Immature natural killer cell (primary cell): ENCODE data around the gene IFT122. TPM values are rescaled to one million over a fixed set of nuclear protein-coding genes. Genes with fewer than 3 reads are reported as not detected.
"Not testable (repeated sequence)": the region's sequence is repeated elsewhere in the genome, so short reads cannot be mapped to it uniquely, and the experiment has no call there.

Experiments used
- DNase-seq, 3 donors: peaks; one replicate each; pipeline ENCODE4 v3.0.0; 2022; ENCODE audit warnings: mixed read lengths in 1 of 3
- H3K27ac Mint-ChIP-seq, 6 donors: one replicate each; pipeline ENCODE4 v1.8.0; 2020; ENCODE audit warnings: mixed read lengths in 6 of 6, mild to moderate bottlenecking in 5 of 6, inconsistent platforms in 4 of 6, moderate library complexity in 3 of 6
- H3K27me3 Mint-ChIP-seq, 3 donors: one replicate each; pipeline ENCODE4 v1.8.0; 2020 to 2021; ENCODE audit warnings: low read depth in 3 of 3, mild to moderate bottlenecking in 3 of 3, mixed read lengths in 3 of 3, moderate library complexity in 3 of 3, inconsistent platforms in 1 of 3
- H3K36me3 Mint-ChIP-seq, 3 donors: one replicate each; pipeline ENCODE4 v1.8.0; 2020; ENCODE audit warnings: mixed read lengths in 3 of 3, inconsistent platforms in 2 of 3, mild to moderate bottlenecking in 2 of 3
- H3K4me1 Mint-ChIP-seq, 2 donors: one replicate each; pipeline ENCODE4 v1.8.0; 2020; ENCODE audit warnings: inconsistent platforms in 2 of 2, mild to moderate bottlenecking in 2 of 2, mixed read lengths in 2 of 2, moderate library complexity in 1 of 2
- H3K4me3 Mint-ChIP-seq, 5 donors: one replicate each; pipeline ENCODE4 v1.8.0; 2020; ENCODE audit warnings: mild to moderate bottlenecking in 5 of 5, mixed read lengths in 5 of 5, inconsistent platforms in 3 of 5, moderate library complexity in 3 of 5
- H3K9me3 Mint-ChIP-seq, 6 donors: one replicate each; pipeline ENCODE4 v1.8.0; 2020; ENCODE audit warnings: mild to moderate bottlenecking in 6 of 6, mixed read lengths in 6 of 6, inconsistent platforms in 4 of 6, moderate library complexity in 3 of 6
- polyA plus RNA-seq, 3 donors: library from polyadenylated mRNA; unstranded; fragments of 300-500 nt; fragmentation: Illumina TruSeq; gene quantifications; one replicate each; pipeline ENCODE4 v1.2.3, GENCODE V29; 2021

The IFT122 gene
- polyA plus RNA-seq, 3 donors from 2014 or later, result 5.7 to 7.0 (median 6.0) TPM

DNA sequence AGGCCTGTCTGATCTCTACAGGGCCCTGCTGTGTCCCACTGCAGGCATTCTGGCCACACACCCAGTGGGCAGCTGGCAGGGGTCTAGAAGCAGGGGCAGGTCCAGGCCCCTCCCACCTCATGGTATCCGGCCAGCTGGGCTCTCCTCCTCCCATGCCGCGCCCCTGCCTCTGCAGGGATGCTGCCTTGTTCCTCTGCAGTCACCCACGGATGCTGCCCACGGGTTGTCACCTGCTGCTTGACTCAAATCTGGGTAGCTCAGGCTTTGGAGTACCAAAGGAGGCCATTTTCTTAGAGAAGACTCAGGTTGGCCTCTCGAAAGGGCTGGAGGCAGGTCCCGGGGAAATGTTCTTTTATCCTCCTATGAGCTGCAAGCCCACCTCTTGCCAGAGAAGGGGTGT, 36.6 kb upstream of the IFT122 start:
- Mint-ChIP-seq H3K36me3 (no peaks in the 10 kb centered on the region), H3K9me3 (no peaks in the 10 kb centered on the region), H3K4me3 (no peak overlapping the region), H3K4me1 (peaks cover 10 to 13% of the 10 kb centered on the region in 2 donors), H3K27me3 (peaks cover 4 to 6% (median 5%) of the 10 kb centered on the region in 3 donors), H3K27ac (no peak overlapping the region)
- DNase-seq, result no peak

DNA sequence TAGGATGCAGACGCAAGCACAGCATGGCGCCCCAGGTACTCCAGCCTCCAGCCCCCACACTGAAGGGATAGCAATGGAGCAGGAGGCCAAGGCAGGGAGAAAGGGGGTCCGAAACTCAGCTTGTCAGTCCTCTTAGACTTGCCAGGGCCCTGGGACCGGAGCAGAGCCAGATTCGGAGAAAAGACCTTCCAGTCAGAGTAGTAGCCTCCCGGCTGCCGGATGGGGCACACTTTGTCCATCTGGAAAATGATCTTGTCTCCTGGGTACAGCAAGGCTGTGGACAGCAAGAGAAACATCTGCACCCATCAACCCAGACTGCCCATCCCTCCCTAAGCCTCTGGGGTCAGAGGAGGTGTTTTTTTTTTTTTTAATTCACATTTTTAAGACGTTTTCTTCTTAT, 35.9 kb upstream of the IFT122 start:
- H3K4me1 Mint-ChIP-seq, result peaks cover 6 to 7% of the 10 kb centered on the region in 2 donors
- H3K27me3 Mint-ChIP-seq, result peaks cover 3 to 6% (median 5%) of the 10 kb centered on the region in 3 donors
- no peak overlapping the region for H3K4me3 Mint-ChIP-seq
- H3K27ac Mint-ChIP-seq, result no peak overlapping the region
- no peak for DNase-seq
- H3K9me3 Mint-ChIP-seq, result no peaks in the 10 kb centered on the region
- H3K36me3 Mint-ChIP-seq, result no peaks in the 10 kb centered on the region

DNA sequence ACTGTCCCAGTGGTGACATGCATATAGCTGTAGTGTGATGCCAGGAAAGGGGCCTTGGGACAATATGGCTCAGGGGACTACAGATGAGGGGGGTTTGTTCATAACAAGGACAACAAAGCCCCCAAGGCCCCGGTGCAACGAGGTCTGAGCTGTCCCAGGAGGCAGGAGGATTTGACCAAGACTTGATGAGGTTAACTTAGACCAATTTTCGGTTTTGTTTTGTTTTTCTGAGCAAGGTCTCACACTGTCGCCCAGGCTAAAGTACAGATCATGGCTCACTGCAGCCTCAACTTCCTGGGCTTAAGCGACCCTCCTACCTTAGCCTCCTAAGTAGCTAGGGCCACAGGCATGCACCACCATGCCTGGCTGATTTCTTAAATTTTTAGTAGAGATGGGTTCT, 35.4 kb upstream of the IFT122 start:
- Mint-ChIP-seq H3K9me3 (no peaks in the 10 kb centered on the region), H3K27me3 (peaks cover 0 to 3% (median 0%) of the 10 kb centered on the region in 3 donors), H3K4me3 (no peak overlapping the region), H3K4me1 (peaks cover under 1 to 2% of the 10 kb centered on the region in 2 donors), H3K27ac (no peak overlapping the region), H3K36me3 (no peaks in the 10 kb centered on the region)
- DNase-seq, result no peak

DNA sequence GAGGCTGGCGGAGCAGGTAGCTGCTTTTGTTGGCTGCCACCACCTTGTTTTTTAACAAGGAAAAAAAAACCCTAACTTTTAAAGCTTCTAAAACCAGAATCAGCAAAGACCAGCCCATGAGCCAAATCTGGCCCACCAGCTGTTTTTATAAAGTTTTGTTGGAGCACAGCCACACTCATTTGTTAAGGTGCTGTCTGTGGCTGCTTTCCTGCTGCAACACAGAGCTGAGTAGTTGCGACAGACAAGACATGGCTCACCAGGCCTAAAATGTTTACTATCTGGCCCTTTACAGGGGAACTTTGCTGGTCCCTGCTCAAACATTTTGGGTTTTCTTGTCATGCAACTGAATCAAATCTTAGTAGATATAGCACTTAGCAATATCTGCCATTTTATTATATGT, 30.5 kb upstream of the IFT122 start:
- no peaks in the 10 kb centered on the region for H3K36me3 Mint-ChIP-seq

DNA sequence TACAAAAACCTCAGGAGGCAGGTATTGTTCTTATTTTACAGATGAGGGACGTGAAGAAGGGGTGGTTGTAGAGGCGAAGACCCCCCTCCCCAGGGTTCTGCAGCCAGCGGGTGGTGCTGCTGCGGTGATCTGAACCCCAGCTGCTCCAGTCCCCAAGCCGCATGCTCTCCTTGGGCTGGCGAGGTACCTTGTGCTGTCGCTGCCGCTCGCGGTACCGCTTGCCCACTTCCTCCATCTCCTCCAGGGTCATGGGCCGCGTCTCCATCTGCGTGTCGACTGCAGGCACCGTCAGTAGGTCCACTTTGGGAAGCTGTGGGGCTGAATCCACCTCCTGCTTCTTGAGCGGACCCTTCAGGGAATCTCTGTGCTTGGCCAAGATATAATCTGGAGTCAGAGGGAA, 29.1 kb upstream of the IFT122 start:
- Mint-ChIP-seq H3K27ac (no peak overlapping the region), H3K9me3 (no peaks in the 10 kb centered on the region), H3K4me3 (no peak overlapping the region), H3K4me1 (no peaks in the 10 kb centered on the region), H3K27me3 (peaks cover 0 to 4% (median 3%) of the 10 kb centered on the region in 3 donors), H3K36me3 (no peaks in the 10 kb centered on the region)
- no peak for DNase-seq

More for the DNA sequence above, 30.5 kb upstream of the IFT122 start:
- DNase-seq, result no peak
- H3K9me3 Mint-ChIP-seq, result no peaks in the 10 kb centered on the region
- H3K4me1 Mint-ChIP-seq, result no peaks in the 10 kb centered on the region
- no peak overlapping the region for H3K27ac Mint-ChIP-seq
- H3K27me3 Mint-ChIP-seq, result peaks cover 0 to 4% (median 3%) of the 10 kb centered on the region in 3 donors
- no peak overlapping the region for H3K4me3 Mint-ChIP-seq

DNA sequence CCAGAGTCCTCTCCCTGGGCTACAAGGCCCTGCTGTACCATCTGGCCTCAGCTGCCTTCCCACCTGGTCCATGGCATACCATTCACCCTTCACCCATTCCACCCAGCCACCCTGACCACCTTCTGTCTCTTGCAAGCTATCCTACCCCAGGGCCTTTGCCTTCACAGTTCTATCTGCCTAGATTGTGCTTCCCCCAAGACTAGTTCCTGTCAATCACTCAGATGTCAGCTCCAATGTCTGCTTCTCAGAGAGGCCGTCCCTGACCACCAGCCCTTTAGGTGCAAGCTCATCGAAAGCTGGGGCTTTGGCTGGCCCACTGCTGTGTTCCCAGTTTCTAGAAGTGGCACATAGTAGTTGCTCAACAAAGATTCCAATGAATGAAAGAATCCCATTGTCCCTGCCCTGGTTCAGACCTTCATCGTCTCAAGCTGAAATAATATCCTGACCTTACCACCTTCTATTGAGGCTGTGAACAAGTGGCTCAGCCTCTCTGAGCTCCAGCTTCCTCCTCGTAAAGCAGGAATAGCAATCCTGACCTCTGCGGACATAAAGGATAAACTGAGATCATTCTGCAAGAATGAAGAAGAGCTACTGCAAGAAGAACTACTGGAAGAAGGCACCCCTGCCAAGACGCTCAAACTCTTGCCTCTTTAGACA, 27.4 kb upstream of the IFT122 start:
- no peak for DNase-seq
- peaks cover 0 to 3% (median 2%) of the 10 kb centered on the region in 3 donors for H3K27me3 Mint-ChIP-seq
- no peak overlapping the region for H3K4me3 Mint-ChIP-seq
- H3K36me3 Mint-ChIP-seq, result no peaks in the 10 kb centered on the region
- H3K27ac Mint-ChIP-seq, result no peak overlapping the region
- no peaks in the 10 kb centered on the region for H3K9me3 Mint-ChIP-seq
- no peaks in the 10 kb centered on the region for H3K4me1 Mint-ChIP-seq

DNA sequence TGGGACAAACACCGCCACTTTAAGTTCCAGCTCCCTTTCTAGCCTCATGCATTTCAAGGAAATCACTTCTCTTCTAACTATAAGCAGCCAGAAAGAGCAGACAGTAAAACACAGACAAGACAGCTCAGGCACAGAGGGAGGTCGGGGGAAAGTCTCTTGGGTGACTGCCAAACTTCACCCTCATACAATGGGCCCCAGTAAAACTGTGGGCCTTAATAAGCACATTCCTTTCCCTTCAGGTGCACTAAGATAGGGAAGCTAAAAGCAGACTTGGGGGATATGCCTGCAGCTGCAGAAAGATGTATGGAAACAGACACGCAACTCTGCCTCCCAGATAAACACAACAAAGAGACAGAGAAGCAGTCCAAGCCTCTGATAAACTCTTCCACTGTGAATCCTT, 26.8 kb upstream of the IFT122 start:
- not testable (repeated sequence) for H3K36me3 Mint-ChIP-seq, H3K27ac Mint-ChIP-seq, H3K27me3 Mint-ChIP-seq, H3K4me1 Mint-ChIP-seq, H3K4me3 Mint-ChIP-seq, H3K9me3 Mint-ChIP-seq, DNase-seq

DNA sequence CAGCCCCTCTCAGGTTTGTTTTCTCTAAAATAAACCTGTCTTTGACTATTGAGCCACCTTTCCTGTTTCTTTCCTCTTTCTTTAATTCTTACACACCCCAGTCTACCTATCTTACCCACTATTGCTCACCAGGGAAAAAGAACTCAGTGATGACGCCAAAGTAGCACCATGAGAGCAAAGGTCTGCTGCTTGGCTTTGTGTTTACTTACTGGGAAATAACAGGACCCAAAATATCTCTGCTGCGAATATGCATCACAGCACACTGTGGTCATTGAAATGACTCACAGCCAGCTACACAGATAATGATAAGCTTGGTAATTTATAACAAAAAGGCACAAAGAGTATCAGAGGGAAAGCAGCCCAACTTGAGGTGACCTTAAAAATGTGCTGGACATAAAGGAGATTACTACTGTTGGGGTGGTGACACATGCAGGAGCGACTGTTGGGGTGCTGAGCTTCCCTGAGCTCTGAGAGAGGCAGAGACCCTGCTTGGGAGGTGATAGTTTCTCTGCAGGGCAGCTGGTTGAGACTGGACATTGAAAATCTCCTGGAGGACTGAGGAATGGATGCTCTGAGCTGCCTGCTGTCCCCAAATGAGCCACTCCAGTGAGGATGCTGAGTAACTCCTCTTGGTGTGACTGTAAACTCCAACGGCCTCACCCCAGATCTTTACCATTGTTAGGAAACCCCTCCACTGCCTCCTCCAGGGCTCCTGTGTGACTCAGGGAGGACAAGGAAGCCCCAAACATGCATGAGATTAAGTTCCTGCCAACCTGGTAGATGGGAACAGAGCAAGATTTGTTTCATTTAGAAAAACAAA, 26.1 kb upstream of the IFT122 start:
- no peak for DNase-seq
- Mint-ChIP-seq H3K9me3 (no peaks in the 10 kb centered on the region), H3K36me3 (no peaks in the 10 kb centered on the region), H3K27ac (no peak overlapping the region), H3K27me3 (peaks cover 0 to 3% (median 2%) of the 10 kb centered on the region in 3 donors), H3K4me3 (no peak overlapping the region), H3K4me1 (no peaks in the 10 kb centered on the region)

DNA sequence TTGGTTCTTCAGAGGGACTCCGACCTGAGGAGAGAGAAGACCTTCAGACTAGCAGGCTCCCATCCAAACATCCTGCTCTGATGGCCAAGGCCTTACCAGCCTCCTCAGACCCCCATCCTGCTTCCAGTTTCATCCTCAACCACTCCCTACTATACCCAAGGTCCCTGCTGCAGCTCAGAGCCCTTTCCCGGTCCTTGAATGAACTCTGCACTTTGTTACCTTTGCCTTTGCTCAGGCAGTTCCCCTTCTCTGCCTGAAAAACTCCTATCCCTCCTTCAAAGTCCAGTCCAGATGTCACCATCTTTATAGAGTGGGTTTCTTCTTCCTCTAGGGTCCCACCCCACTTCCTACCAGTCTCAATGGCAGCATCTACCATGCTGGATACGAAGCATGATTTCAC, 24.6 kb upstream of the IFT122 start:
- DNase-seq, result no peak
- peak overlapping the region in 1 of 6 donors; percentile 41 for H3K27ac Mint-ChIP-seq
- no peak overlapping the region for H3K4me3 Mint-ChIP-seq
- peaks cover 2 to 3% (median 2%) of the 10 kb centered on the region in 3 donors for H3K27me3 Mint-ChIP-seq
- H3K9me3 Mint-ChIP-seq, result no peaks in the 10 kb centered on the region
- H3K4me1 Mint-ChIP-seq, result no peaks in the 10 kb centered on the region
- H3K36me3 Mint-ChIP-seq, result no peaks in the 10 kb centered on the region

DNA sequence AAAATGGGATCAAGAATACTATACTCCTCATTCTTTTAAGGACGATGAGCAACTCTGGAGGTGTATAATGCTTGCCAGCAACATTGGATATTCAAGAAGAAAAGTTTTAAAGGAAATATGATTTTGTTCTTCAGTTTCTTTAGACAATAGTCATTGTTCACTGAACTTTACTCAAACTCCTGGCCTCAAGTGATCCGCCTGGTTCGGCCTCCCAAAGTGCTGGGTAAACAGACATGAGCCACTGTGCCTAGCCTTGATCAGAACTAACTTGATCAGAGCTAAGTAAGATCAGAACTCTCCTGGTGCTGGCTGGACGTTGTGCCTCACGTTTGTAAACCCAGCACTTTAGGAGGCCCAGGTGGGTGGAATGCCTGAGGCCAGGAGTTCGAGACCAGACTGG, 24.2 kb upstream of the IFT122 start:
- H3K36me3 Mint-ChIP-seq, result no peaks in the 10 kb centered on the region
- H3K27ac Mint-ChIP-seq, result no peak overlapping the region
- no peaks in the 10 kb centered on the region for H3K4me1 Mint-ChIP-seq
- H3K27me3 Mint-ChIP-seq, result peaks cover 2 to 3% (median 2%) of the 10 kb centered on the region in 3 donors
- H3K4me3 Mint-ChIP-seq, result no peak overlapping the region
- no peak for DNase-seq
- no peaks in the 10 kb centered on the region for H3K9me3 Mint-ChIP-seq

DNA sequence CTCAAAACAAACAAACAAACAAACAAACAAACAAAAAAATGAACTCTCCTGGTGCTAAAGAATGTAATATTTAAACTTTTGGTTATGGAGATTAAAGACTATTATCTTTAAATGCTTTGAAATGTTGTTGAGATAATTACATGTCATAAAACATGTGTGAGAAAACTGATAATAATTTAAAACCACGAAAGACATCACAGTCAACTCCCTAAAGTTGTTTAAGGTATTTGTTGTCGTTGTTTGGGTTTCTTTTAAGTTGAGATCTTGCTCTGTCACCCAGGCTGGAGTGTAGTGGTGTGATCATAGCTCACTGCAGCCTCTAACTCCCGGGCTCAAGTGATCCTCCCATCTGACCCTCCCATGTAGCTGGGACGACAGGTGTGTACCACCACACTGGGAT, 23.6 kb upstream of the IFT122 start:
- no peak overlapping the region for H3K4me3 Mint-ChIP-seq
- no peaks in the 10 kb centered on the region for H3K4me1 Mint-ChIP-seq
- H3K36me3 Mint-ChIP-seq, result no peaks in the 10 kb centered on the region
- DNase-seq, result no peak
- H3K27ac Mint-ChIP-seq, result no peak overlapping the region
- H3K9me3 Mint-ChIP-seq, result no peaks in the 10 kb centered on the region
- peaks cover 2 to 3% (median 2%) of the 10 kb centered on the region in 3 donors for H3K27me3 Mint-ChIP-seq

DNA sequence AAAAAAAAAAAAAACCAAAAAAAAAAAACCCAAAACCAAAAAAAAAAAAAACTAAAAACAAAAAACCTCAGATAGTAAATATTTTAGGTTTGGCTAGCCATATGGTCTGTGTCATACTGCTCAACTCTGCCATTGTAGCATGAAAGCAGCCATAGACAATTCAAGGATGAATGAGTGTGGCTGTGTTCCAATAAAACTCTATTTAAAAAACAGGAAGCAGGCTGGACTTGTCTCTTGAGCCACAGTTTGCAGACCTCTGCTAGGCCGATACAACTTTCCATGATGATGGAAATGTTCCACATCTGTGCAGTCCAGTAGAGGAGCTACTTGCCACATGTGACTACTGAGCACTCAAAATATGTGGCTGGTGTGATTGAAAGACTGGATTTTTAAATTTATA, 22.7 kb upstream of the IFT122 start:
- Mint-ChIP-seq H3K4me1 (no peaks in the 10 kb centered on the region), H3K27ac (no peak overlapping the region), H3K36me3 (no peaks in the 10 kb centered on the region), H3K9me3 (no peaks in the 10 kb centered on the region), H3K27me3 (peaks cover 2 to 3% (median 2%) of the 10 kb centered on the region in 3 donors), H3K4me3 (no peak overlapping the region)
- no peak for DNase-seq

DNA sequence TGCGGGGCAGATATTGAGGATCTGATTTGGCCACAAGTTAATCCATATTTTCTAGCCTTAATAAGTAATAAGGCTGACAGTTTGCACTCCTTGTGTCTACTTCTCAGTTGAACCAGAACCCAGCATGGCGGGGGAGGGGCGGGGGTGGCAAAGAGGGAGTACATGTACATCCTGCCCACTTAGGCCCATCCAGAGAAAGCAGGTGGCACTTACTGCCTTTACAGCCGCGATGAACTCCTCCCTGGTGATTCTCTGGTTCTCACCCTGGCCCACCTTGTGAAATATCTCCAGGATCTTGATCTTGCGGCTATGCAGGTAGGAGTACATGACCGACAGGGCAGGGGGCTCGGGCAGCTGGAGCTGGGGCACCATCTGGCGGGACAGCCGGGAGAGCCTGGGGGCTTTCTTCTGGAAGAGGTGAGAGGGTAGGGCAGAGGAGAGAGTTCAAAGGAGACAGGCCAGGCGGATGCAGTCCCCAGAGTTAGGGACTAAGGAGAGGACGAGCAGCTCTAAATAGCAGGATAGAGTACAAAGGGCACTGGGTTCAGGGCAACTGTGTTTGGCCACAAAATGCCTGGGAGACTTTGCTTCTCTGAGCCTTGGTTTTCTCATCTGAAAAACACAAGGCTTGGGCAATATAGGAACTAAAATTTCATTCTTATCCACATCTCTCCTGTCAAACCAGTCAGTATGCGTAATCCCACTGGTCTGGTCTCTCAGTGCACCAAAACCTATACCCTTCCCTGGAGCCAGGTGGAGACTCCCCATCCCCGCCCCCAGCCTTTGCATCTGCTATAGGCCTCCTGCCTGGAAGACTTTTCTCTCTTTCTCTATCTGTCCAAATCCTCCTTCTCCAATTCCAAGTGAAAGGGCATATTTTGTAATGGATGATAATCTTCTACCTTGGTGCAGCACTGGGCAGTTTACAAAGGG, 21.7 kb upstream of the IFT122 start:
- Mint-ChIP-seq H3K27me3 (peaks cover 0 to 3% (median 2%) of the 10 kb centered on the region in 3 donors), H3K4me1 (no peaks in the 10 kb centered on the region), H3K27ac (no peak overlapping the region), H3K36me3 (no peaks in the 10 kb centered on the region), H3K9me3 (no peaks in the 10 kb centered on the region), H3K4me3 (no peak overlapping the region)
- no peak for DNase-seq

DNA sequence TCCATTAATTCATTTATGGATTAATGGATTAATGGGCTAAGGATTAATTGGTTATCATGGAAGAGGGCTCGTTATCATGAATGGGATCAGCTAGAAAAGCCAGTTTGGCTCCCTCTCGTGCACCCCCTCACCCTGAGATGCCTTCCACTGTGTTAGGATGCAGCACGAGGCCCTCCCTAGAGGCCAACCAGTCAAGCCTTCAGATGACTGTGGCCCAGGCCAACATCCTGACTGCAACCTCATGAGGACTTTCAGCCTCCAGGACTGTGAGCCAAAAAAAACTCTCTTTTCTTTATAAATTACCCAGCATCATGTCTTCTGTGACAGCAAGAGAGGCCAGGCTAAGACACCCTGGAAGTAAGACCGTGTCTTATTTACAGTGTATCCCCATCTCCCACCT, 20.5 kb upstream of the IFT122 start:
- Mint-ChIP-seq H3K9me3 (no peaks in the 10 kb centered on the region), H3K36me3 (no peaks in the 10 kb centered on the region), H3K4me3 (no peak overlapping the region), H3K4me1 (no peaks in the 10 kb centered on the region), H3K27me3 (peaks cover 0 to 2% (median 2%) of the 10 kb centered on the region in 3 donors), H3K27ac (no peak overlapping the region)
- no peak for DNase-seq
